Measurements from ENCODE around the gene ZBTB20.

- TF ChIP-seq MAFK (IDR thresholded peaks at IDR 0.05; ENCODE audit: low read depth, low read length) (no peak), POLR2A (IDR thresholded peaks at IDR 0.05; ENCODE audit: low read depth, low read length) (no peak), CTCF (conservative IDR thresholded peaks at IDR 0.05; ENCODE audit: low read depth, low read length) (no peak), RAD21 (IDR thresholded peaks at IDR 0.05; ENCODE audit: low read length) (no peak), CEBPB (IDR thresholded peaks at IDR 0.05; ENCODE audit: low read depth, low read length) (no peak), MAZ (IDR thresholded peaks at IDR 0.05; ENCODE audit: borderline replicate concordance, low read depth, low read length) (no peak), FOS (IDR thresholded peaks at IDR 0.05; ENCODE audit: low read depth, low read length) (no peak), USF2 (IDR thresholded peaks at IDR 0.05; ENCODE audit: low read depth, low read length) (no peak), RFX5 (IDR thresholded peaks at IDR 0.05; ENCODE audit: low read depth, low read length) (no peak), ELK1 (IDR thresholded peaks at IDR 0.05; ENCODE audit: borderline replicate concordance, low read depth, low read length) (no peak)
These were observed 782.1 kb downstream of the ZBTB20 start for GRCh38 chr3:114364806-114365654.

Data from IMR-90 (cell line).